Endothelial cell (in vitro differentiated cells): Measurements from ENCODE around the gene OGA. TPM values are rescaled to one million over a fixed set of nuclear protein-coding genes. Genes with fewer than 3 reads are reported as not detected.

Source experiments
- DNase-seq: peaks from one replicate; pipeline ENCODE4 v3.0.0; 2021; ENCODE audit warnings: low spot score
- H3K27ac Mint-ChIP-seq: one replicate; pipeline ENCODE4 v1.8.0; 2021; ENCODE audit warnings: mixed read lengths, inconsistent platforms; ENCODE audit not compliant: unreplicated experiment
- H3K27me3 Mint-ChIP-seq: one replicate; pipeline ENCODE4 v1.8.0; 2021; ENCODE audit warnings: mild to moderate bottlenecking, moderate library complexity, mixed read lengths, inconsistent platforms; ENCODE audit not compliant: unreplicated experiment
- H3K36me3 Mint-ChIP-seq: one replicate; pipeline ENCODE4 v1.8.0; 2021; ENCODE audit warnings: mild to moderate bottlenecking, low read depth, mixed read lengths, inconsistent platforms; ENCODE audit not compliant: unreplicated experiment
- H3K4me1 Mint-ChIP-seq: one replicate; pipeline ENCODE4 v1.8.0; 2021; ENCODE audit warnings: mild to moderate bottlenecking, mixed read lengths, inconsistent platforms; ENCODE audit not compliant: unreplicated experiment
- H3K4me3 Mint-ChIP-seq: one replicate; pipeline ENCODE4 v1.8.0; 2021; ENCODE audit warnings: mild to moderate bottlenecking, mixed read lengths, inconsistent platforms; ENCODE audit not compliant: unreplicated experiment
- H3K9me3 Mint-ChIP-seq: one replicate; pipeline ENCODE4 v1.8.0; 2021; ENCODE audit warnings: mixed read lengths, inconsistent platforms; ENCODE audit not compliant: unreplicated experiment
- total RNA-seq: library from RNA; stranded (reverse); fragmentation: NEBNext Ultra II Directional; extraction: Animal tissue kit (Norgen Biotek cat#: 25700); gene quantifications from one replicate; pipeline ENCODE4 v1.2.1, GENCODE V29; 2021; ENCODE audit not compliant: unreplicated experiment
- TF ChIP-seq, protein P1 (sequence below): fragments of 200-600 bp; sonication (generic); IDR thresholded peaks from one replicate; pipeline ENCODE4 v1.5.0; 2021; ENCODE audit warnings: antibody characterized with exemption; ENCODE audit not compliant: unreplicated experiment

The OGA gene
- total RNA-seq, 1 donor from 2014 or later, result 115 TPM

GRCh38 chr10:101767600-101767945 lies 50.7 kb downstream of the OGA start:
- Mint-ChIP-seq H3K36me3 (no peaks in the 10 kb centered on the region), H3K9me3 (no peaks in the 10 kb centered on the region), H3K27ac (no peak overlapping the region), H3K4me1 (peaks cover 8% of the 10 kb centered on the region), H3K4me3 (no peak overlapping the region), H3K27me3 (peaks cover 6% of the 10 kb centered on the region)
- no peak for DNase-seq
- TF ChIP-seq, protein P1, sequence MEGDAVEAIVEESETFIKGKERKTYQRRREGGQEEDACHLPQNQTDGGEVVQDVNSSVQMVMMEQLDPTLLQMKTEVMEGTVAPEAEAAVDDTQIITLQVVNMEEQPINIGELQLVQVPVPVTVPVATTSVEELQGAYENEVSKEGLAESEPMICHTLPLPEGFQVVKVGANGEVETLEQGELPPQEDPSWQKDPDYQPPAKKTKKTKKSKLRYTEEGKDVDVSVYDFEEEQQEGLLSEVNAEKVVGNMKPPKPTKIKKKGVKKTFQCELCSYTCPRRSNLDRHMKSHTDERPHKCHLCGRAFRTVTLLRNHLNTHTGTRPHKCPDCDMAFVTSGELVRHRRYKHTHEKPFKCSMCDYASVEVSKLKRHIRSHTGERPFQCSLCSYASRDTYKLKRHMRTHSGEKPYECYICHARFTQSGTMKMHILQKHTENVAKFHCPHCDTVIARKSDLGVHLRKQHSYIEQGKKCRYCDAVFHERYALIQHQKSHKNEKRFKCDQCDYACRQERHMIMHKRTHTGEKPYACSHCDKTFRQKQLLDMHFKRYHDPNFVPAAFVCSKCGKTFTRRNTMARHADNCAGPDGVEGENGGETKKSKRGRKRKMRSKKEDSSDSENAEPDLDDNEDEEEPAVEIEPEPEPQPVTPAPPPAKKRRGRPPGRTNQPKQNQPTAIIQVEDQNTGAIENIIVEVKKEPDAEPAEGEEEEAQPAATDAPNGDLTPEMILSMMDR, result no peak

DNA sequence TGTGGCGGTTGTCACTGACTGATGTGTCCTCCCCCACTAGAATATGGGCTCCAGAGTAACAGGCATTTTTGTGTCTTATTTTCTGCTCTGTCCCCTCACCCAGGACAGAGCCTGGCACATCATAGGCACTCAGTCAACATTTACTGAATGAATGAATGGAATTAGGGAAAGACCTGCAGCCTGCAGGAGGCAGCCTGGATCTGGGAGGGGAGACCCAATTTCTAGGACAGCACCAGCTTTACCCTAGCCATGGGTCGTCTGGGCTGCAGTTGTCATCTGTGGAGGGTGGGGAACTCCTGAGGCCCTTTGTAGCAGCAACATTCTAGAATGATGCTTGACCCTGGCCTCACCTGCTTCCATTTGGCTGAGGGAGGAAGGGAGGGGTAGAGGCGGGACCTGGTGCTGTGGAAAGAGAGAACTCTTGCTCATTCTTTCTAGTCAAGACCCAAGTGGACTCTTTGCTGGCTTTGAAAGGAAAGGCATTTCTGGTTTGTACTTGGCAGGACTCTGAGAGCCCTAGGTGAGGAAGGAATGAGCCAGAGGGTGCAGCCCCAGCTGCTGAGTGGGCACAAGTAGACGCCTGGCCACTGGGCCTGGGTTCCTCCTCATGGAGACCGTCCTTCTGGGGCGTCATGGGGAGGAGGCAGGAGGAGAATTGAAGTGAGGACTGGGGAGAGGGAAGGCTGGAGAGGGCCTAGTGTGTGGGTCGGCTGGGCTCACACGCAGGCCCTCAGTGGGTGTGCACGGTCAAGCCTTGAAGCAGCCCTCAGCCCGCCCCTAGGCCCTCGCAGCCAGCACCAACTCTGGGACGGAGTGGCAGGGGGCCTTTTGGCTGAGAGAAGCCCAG lies 51.3 kb downstream of the OGA start:
- peaks cover 8% of the 10 kb centered on the region for H3K4me1 Mint-ChIP-seq
- H3K4me3 Mint-ChIP-seq, result no peak overlapping the region
- H3K9me3 Mint-ChIP-seq, result no peaks in the 10 kb centered on the region
- H3K27ac Mint-ChIP-seq, result no peak overlapping the region
- DNase-seq, result no peak
- H3K27me3 Mint-ChIP-seq, result peaks cover 7% of the 10 kb centered on the region
- no peaks in the 10 kb centered on the region for H3K36me3 Mint-ChIP-seq
- TF ChIP-seq, protein P1, result no peak

DNA sequence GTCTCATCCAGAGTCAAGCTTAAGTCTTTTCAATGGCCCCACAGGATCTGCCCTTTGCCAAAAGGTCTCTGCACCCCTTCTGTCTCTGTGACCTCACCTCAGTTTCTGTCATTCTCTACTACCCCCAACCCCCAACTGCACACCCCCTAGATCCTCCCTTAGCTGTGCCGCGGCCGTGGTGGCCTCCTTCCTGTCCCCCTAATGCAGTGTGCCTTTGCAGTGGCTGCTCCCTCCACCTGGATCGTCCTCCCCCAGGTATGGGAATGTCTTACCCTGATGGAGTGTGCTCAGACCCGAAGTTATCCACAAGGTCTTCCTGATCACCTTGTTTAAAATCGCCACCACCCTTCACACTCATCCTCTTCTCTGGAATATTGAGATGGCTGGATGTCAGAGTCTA lies 51.9 kb downstream of the OGA start:
- peaks cover 8% of the 10 kb centered on the region for H3K27me3 Mint-ChIP-seq
- DNase-seq, result no peak
- peaks cover 8% of the 10 kb centered on the region for H3K4me1 Mint-ChIP-seq
- H3K9me3 Mint-ChIP-seq, result no peaks in the 10 kb centered on the region
- no peaks in the 10 kb centered on the region for H3K36me3 Mint-ChIP-seq
- TF ChIP-seq, protein P1, result no peak
- no peak overlapping the region for H3K27ac Mint-ChIP-seq
- H3K4me3 Mint-ChIP-seq, result no peak overlapping the region

DNA sequence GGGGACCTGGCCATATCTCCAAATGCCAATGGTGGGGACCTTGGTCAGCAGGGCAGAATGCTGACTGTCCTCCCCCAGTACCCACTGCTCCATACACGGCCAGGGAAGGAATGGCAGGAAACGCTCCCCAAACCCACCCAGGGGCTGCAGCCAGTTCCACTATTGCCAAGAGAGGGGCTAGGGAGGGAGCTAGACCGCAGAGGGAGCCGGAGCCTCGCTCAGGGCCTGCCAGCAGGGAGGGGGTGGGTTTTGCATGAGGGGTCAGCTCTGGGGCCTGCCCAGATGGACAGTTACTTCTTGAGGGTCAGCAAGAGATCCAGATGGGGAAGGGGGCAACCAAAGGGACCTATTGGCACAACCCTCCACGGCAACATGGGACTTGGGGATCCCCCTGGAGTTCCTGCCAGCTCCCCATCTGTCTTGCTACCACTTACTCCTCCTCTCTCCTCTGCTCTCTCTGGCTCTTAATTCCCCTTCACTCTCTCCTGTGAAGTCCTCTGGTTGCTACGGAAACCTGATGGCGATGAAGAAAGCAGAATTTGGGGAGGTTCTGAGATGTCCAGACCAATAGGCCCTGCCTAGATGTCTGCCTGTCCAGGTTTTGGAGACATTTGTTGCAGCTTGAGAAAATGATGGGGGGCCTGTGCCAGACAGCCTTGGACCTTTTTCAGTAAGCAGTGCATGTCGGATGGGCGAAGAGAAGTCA lies 55.0 kb downstream of the OGA start:
- H3K9me3 Mint-ChIP-seq, result no peaks in the 10 kb centered on the region
- peaks cover 8% of the 10 kb centered on the region for H3K27me3 Mint-ChIP-seq
- H3K4me1 Mint-ChIP-seq, result peaks cover 9% of the 10 kb centered on the region
- H3K36me3 Mint-ChIP-seq, result no peaks in the 10 kb centered on the region
- TF ChIP-seq, protein P1, result no peak
- H3K4me3 Mint-ChIP-seq, result no peak overlapping the region
- H3K27ac Mint-ChIP-seq, result no peak overlapping the region
- no peak for DNase-seq

GRCh38 chr10:101762736-101763135 lies 55.5 kb downstream of the OGA start:
- no peaks in the 10 kb centered on the region for H3K36me3 Mint-ChIP-seq
- H3K4me1 Mint-ChIP-seq, result peaks cover 5% of the 10 kb centered on the region
- H3K27me3 Mint-ChIP-seq, result peaks cover 8% of the 10 kb centered on the region
- H3K9me3 Mint-ChIP-seq, result no peaks in the 10 kb centered on the region
- H3K4me3 Mint-ChIP-seq, result no peak overlapping the region
- no peak overlapping the region for H3K27ac Mint-ChIP-seq
- no peak for DNase-seq
- TF ChIP-seq, protein P1, result no peak
